GM12892 (cell line): Measurements from ENCODE around the gene ADAMTS13.

ENCODE experiments used
- POLR2A ChIP-seq: IDR thresholded peaks from 2 replicates; pipeline ENCODE4 v1.6.1; 2011; ENCODE audit warnings: low read depth, low read length, control low read depth
- POLR2AphosphoS5 ChIP-seq: IDR thresholded peaks from 2 replicates; pipeline ENCODE4 v1.6.1; 2011; ENCODE audit warnings: low read depth, low read length, control low read depth
- TAF1 ChIP-seq: IDR thresholded peaks from 2 replicates; pipeline ENCODE4 v1.6.1; 2011; ENCODE audit warnings: low read depth, mild to moderate bottlenecking, control low read depth, low read length, borderline replicate concordance

DNA sequence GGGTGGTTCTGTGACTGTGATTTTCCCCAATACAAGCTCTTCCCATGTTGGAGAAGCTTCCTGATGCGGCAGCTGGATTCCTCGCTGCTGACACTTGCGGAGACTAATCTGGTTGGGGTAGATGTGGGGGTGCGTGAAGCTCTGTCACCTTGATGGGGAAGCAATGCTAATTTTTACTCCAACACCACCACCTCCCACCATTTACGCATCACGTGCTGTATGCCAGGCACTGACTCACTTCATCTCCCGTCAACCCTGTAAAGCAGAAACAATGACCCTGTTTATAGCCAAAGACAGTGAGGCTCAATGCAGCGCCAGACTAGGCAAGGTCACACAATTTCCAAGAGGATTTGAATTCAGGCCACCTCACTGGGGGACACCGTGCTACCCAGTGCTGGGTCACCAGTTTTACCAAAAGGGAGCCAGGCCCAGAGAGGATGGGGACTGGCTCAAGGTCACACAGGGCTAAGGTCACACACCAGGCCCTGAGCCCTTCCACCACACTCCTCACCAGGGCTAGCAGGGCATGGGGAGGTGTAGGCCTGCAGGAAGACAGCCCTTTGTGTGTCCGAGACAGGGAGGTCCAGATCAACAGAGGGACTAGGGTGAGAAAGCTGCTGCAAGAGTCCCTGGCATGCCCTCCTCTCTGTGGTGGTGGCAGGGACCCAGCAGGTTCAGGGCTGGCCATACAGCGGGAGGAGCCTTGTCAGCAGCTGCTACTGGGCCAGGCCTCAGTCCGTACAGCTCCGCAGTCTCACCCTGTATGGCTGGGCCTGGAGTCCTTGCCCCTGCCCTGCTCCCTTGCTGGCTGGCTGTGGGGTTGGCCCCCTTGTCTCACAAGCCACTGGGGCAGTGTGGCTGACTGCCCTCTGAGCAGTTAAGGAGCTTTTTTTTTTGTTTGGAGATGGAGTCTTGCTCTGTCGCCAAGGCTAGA is 42.7 kb upstream of the ADAMTS13 start:
- TF ChIP-seq POLR2AphosphoS5 (no peak), POLR2A (no peak), TAF1 (no peak)
